Choroid plexus epithelial cell (primary cell): ENCODE measurements around the gene KRT76.

Experiments
- DNase-seq: peaks from one replicate; pipeline ENCODE4 v3.0.0-alpha.2; 2010; ENCODE audit warnings: low read depth
- H3K4me3 ChIP-seq: 2 replicates; pipeline ENCODE4 v1.5.1; 2011; ENCODE audit warnings: low read depth, mild to moderate bottlenecking, control low read depth, low read length, moderate library complexity
- TF ChIP-seq, protein P1 (sequence below): conservative IDR thresholded peaks from 2 replicates; pipeline ENCODE4 v1.5.1; 2011; ENCODE audit warnings: low read depth, mild to moderate bottlenecking, control low read depth, inconsistent platforms, low read length, moderate library complexity

The KRT76 gene

DNA sequence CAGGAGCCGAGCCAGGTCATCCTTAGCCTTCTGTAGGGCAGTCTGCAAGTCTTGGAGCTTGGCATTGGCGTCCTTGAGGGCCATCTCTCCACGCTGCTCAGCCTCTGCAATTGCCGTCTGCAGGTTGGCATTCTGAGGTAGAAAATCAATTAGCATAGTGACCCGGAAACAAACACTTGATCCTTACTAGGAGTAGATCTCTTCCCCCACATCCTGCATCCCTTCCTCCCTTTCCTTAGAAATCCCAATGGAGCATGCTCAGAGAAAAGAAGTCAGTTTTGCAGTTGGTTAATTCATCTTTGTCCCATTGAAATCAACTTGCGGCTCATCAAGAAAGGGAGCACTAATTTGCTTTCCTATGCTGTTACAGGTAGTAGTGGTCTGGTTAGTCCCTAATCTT is 6.1 kb downstream of the KRT76 start:
- DNase-seq = no peak
- TF ChIP-seq, protein P1, sequence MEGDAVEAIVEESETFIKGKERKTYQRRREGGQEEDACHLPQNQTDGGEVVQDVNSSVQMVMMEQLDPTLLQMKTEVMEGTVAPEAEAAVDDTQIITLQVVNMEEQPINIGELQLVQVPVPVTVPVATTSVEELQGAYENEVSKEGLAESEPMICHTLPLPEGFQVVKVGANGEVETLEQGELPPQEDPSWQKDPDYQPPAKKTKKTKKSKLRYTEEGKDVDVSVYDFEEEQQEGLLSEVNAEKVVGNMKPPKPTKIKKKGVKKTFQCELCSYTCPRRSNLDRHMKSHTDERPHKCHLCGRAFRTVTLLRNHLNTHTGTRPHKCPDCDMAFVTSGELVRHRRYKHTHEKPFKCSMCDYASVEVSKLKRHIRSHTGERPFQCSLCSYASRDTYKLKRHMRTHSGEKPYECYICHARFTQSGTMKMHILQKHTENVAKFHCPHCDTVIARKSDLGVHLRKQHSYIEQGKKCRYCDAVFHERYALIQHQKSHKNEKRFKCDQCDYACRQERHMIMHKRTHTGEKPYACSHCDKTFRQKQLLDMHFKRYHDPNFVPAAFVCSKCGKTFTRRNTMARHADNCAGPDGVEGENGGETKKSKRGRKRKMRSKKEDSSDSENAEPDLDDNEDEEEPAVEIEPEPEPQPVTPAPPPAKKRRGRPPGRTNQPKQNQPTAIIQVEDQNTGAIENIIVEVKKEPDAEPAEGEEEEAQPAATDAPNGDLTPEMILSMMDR = no peak
- H3K4me3 ChIP-seq = no peak overlapping the region

DNA sequence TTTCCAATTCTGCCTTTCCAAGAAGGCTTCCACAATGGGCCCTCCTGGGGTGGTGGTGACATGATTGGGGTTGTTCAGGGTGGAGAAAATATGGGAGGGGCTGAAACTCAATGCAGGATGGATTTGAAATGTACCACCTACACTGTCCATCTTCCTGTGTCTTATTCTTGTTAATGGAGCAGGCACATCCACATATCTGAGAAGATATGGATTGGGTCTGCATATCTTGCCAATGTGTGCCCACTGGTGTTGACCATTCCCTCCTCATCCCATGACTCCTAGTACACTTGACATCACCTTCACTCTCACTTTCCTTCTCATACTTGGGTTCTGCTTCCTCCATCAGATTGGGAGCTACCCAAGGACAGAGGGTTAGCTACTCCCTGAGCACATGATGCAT is 7.2 kb downstream of the KRT76 start:
- H3K4me3 ChIP-seq = no peak overlapping the region
- TF ChIP-seq, protein P1 = no peak

DNA sequence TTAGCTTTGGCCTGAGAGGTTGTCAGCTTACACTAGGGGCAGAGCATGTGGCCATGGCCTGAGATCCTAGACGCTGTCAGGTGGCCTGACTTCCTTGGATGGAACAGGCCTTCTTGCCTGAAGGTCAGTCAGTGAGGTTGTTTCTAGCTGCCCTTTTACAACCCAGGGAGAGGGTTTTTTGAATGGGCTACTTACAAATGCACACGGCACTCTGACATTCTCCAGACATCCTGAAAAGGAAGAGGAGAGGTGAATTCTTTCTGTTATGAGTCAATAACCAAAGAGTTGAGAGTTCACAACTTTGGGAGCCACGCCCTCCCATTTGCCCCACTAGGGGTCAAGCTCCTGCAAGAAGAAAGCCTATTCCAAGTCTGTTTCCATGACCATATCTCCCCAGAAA is 7.8 kb downstream of the KRT76 start:
- TF ChIP-seq, protein P1 = no peak
- no peak overlapping the region for H3K4me3 ChIP-seq

More for the DNA sequence above, 7.2 kb downstream of the KRT76 start:
- DNase-seq = no peak

DNA sequence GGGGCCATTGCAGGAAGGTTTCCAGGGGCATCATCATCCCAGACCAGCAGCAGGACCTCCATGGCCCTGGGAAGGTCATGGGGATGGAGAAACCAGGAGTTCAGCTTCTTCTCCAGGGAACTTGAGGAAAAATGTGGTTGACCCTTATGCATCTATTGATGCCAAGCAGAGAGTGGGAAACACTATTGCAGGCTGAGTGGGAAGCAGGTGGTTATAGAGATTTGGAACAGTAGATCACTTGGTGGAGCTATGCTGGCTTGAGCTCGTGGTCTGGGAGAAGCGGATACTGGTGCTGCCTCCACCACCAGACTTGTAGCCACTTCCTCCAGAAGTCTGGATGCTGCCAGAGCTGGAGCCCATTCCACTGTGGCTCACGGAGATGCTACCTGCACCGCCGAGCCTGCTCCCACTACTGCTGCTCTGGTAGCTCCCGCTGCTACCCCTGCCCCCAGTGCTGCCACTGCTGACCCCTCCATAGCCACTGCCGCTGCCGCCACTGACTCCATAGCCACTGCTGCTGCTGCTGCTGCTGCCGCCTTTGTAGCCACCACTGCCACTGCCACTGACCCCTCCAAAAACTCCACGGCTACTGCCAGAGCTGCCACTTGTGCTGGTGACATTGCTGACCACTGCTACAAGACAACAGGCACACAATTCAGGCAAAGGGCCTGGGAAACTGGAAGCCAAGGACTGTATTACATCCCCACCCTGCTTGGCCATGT is 8.5 kb downstream of the KRT76 start:
- H3K4me3 ChIP-seq = no peak overlapping the region
- TF ChIP-seq, protein P1 = no peak
- DNase-seq = no peak

More for the DNA sequence above, 7.8 kb downstream of the KRT76 start:
- DNase-seq = no peak

DNA sequence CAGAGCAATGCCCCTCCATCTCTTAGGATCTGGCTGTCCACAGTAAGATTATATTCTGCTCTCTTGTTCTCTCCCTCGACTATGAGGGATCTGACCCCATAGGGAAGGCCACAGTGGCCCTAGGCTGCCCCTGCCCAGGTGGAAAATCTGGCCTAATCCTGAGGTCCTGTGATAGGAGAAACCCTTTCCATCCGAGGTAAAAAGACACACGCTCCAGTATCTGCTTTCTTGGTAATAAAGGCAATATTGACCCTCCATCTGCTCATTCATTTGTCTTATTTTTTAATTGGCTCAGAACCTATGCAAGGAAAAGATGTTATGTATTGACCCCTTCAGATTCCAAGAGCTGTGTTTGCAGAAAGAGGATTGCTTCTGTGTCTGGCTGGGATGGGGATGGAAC is 9.7 kb downstream of the KRT76 start:
- DNase-seq = no peak
- TF ChIP-seq, protein P1 = no peak
- no peak overlapping the region for H3K4me3 ChIP-seq

DNA sequence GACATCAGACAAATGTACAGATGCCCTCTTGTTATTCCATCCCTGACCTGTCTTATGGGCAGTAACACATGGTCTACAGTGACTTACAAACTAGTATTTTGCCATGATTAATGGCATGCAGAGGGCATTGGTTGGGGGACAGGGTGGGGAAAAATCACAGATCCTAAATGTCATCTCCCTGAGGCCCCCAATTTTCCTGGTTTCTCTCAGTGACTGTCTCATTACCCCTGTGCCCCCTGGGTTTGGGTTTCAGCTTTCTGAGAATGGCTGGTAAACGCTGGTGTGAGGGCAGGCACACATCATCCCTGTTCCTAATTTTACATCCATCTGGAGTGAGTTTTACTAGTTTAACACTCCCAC is 10.1 kb downstream of the KRT76 start:
- no peak overlapping the region for H3K4me3 ChIP-seq
- TF ChIP-seq, protein P1 = no peak
- DNase-seq = no peak

DNA sequence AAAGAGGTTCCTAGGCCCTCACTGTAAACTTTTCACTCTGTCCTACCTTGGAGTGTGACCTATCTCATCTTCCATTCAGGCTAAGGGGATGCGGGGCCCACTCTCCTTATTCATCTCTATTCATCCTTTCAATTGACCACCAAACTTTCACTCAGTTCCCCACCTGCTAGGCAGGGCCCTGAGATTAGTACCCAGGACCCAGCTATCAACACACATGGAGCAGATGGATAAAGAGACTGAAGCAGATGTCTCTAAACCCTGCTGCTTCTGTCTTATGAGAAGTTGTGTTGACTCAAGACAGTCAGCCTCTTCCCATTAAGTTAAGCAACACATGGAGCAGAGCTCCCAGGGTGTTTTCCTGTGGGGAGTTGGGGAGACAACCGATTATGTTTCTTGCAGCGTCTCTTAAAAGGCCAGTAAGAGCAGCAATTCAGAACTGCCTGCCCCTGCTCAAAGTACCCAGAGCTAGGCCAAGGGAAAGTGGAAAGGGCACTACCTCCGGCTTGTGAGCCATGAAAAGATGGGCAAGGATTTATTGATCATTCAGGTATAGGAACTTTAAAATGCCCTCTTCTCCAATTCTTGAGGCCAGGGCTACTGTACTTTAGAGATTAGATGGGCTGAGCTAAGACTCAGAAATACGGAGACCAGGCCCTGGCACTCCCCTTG is 10.7 kb downstream of the KRT76 start:
- TF ChIP-seq, protein P1 = no peak
- no peak for DNase-seq
- no peak overlapping the region for H3K4me3 ChIP-seq
